IMR-90 (cell line): Measurements from ENCODE around the gene RPH3AL. TPM values are rescaled to one million over a fixed set of nuclear protein-coding genes. Genes with fewer than 3 reads are reported as not detected.

Experiments used
- ATAC-seq: fragments of 200-7000 bp; cut with Tn5 transposase; 2 replicates; pipeline ENCODE4 v1.9.1; 2020; ENCODE audit warnings: low read depth, mild to moderate bottlenecking, moderate library complexity
- BruUV-seq: library from RNA; stranded (reverse); fragments of 400-500 nt; replicated peaks from 2 replicates; lab custom pipeline; 2021; lab: Mats Ljungman, UMichigan
- CTCF ChIA-PET: fragments of 300-600 bp; formaldehyde crosslinking; extraction: SDS; loops from one replicate; lab custom pipeline; 2021; ENCODE audit warnings: antibody characterized with exemption; lab: Yijun Ruan, JAX
- POLR2A ChIA-PET: fragments of 300-600 bp; sonication (Branson Sonifier 250); formaldehyde crosslinking; loops from one replicate; lab custom pipeline; 2022; ENCODE audit warnings: antibody characterized with exemption; ENCODE audit not compliant: unreplicated experiment; lab: Charles Lee
- DNase-seq: peaks from one replicate; pipeline ENCODE4 v3.0.0; 2013
- H2AFZ ChIP-seq: replicated peaks from 2 replicates; pipeline ENCODE3; 2013; ENCODE audit warnings: low read length, mild to moderate bottlenecking; ENCODE audit not compliant: poor library complexity
- H2AK5ac ChIP-seq: 2 replicates; pipeline ENCODE4 v1.6.1; 2013; ENCODE audit warnings: low read depth, low read length, inconsistent platforms
- H2AK9ac ChIP-seq: replicated peaks from 2 replicates; pipeline ENCODE3; 2013; ENCODE audit warnings: mild to moderate bottlenecking, low read depth, low read length, moderate library complexity; ENCODE audit not compliant: poor library complexity
- H2BK120ac ChIP-seq: 2 replicates; pipeline ENCODE4 v1.6.1; 2013; ENCODE audit warnings: low read depth, low read length, inconsistent platforms
- H2BK15ac ChIP-seq: 3 replicates; pipeline ENCODE4 v1.6.1; 2013; ENCODE audit warnings: low read depth, low read length, inconsistent platforms
- H2BK20ac ChIP-seq: 2 replicates; pipeline ENCODE4 v1.6.1; 2013; ENCODE audit warnings: low read depth, mild to moderate bottlenecking, inconsistent platforms, low read length, moderate library complexity
- H2BK5ac ChIP-seq: 2 replicates; pipeline ENCODE4 v1.6.1; 2013; ENCODE audit warnings: mild to moderate bottlenecking, low read depth, low read length, inconsistent platforms; ENCODE audit not compliant: poor library complexity, severe bottlenecking
- H3K14ac ChIP-seq: replicated peaks from 2 replicates; pipeline ENCODE4 v1.6.1; 2013; ENCODE audit warnings: low read depth, low read length, inconsistent platforms
- H3K18ac ChIP-seq: 2 replicates; pipeline ENCODE4 v1.6.1; 2013; ENCODE audit warnings: low read depth, low read length, control low read depth
- H3K23ac ChIP-seq: 2 replicates; pipeline ENCODE4 v1.6.1; 2013; ENCODE audit warnings: low read depth, low read length, inconsistent platforms
- H3K27ac ChIP-seq: 2 replicates; pipeline ENCODE4 v1.5.1; 2013; ENCODE audit warnings: mild to moderate bottlenecking, control low read depth, low read length; ENCODE audit not compliant: insufficient read depth
- H3K27me3 ChIP-seq: 2 replicates; pipeline ENCODE4 v1.6.1; 2013; ENCODE audit warnings: low read length; ENCODE audit not compliant: control insufficient read depth, insufficient read depth
- H3K36me3 ChIP-seq: 2 replicates; pipeline ENCODE4 v1.6.1; 2013; ENCODE audit warnings: low read length, mixed read lengths; ENCODE audit not compliant: control insufficient read depth, insufficient read depth
- H3K4ac ChIP-seq: 2 replicates; pipeline ENCODE4 v1.6.1; 2013; ENCODE audit warnings: low read depth, low read length, inconsistent platforms
- H3K4me1 ChIP-seq: 2 replicates; pipeline ENCODE4 v1.6.1; 2013; ENCODE audit warnings: low read length, mixed read lengths; ENCODE audit not compliant: control insufficient read depth, insufficient read depth
- H3K4me2 ChIP-seq: 2 replicates; pipeline ENCODE4 v1.6.1; 2013; ENCODE audit warnings: low read depth, mild to moderate bottlenecking, control low read depth, low read length, moderate library complexity
- H3K4me3 ChIP-seq: 2 replicates; pipeline ENCODE4 v1.5.1; 2013; ENCODE audit warnings: low read depth, mild to moderate bottlenecking, control low read depth, low read length, moderate library complexity; ENCODE audit not compliant: insufficient read depth
- H3K56ac ChIP-seq: 2 replicates; pipeline ENCODE4 v1.6.1; 2013; ENCODE audit warnings: low read length, inconsistent platforms; ENCODE audit not compliant: insufficient read depth; ENCODE audit errors: extremely low read depth
- H3K79me1 ChIP-seq, 2 experiments: 2 replicates each; pipeline ENCODE4 v1.6.1; 2013; ENCODE audit warnings: low read length in 2 of 2, inconsistent platforms in 1 of 2, low read depth in 1 of 2
- H3K9ac ChIP-seq: 2 replicates; pipeline ENCODE4 v1.6.1; 2013; ENCODE audit warnings: low read depth, low read length, control low read depth
- H3K9me1 ChIP-seq: 2 replicates; pipeline ENCODE4 v1.6.1; 2013; ENCODE audit warnings: low read length, inconsistent platforms; ENCODE audit not compliant: insufficient read depth
- H3K9me3 ChIP-seq: 2 replicates; pipeline ENCODE4 v1.6.1; 2013; ENCODE audit warnings: low read length; ENCODE audit not compliant: control insufficient read depth, insufficient read depth
- H4K20me1 ChIP-seq: 2 replicates; pipeline ENCODE4 v1.6.1; 2013; ENCODE audit warnings: low read length, inconsistent platforms; ENCODE audit not compliant: insufficient read depth
- H4K5ac ChIP-seq: 2 replicates; pipeline ENCODE4 v1.6.1; 2013; ENCODE audit warnings: mild to moderate bottlenecking, low read depth, low read length, control low read depth
- H4K8ac ChIP-seq, 2 experiments: 2 replicates each; pipeline ENCODE4 v1.6.1; 2013; ENCODE audit warnings: low read depth in 2 of 2, low read length in 2 of 2, control low read depth in 1 of 2, inconsistent platforms in 1 of 2
- H4K91ac ChIP-seq: 2 replicates; pipeline ENCODE4 v1.6.1; 2013; ENCODE audit warnings: low read depth, low read length, inconsistent platforms; ENCODE audit not compliant: insufficient read depth
- BHLHE40 ChIP-seq: fragments of 150-350 bp; IDR thresholded peaks from 2 replicates; pipeline ENCODE4 v1.6.1; 2016; ENCODE audit warnings: mild to moderate bottlenecking, low read depth, low read length
- CHD1 ChIP-seq: IDR thresholded peaks from 2 replicates; pipeline ENCODE4 v1.6.1; 2012; ENCODE audit warnings: low read depth, low read length, improper control_type of control experiment
- MAFK ChIP-seq: IDR thresholded peaks from 2 replicates; pipeline ENCODE4 v1.6.1; 2012; ENCODE audit warnings: low read depth, low read length, improper control_type of control experiment
- RAD21 ChIP-seq: IDR thresholded peaks from 2 replicates; pipeline ENCODE4 v1.6.1; 2012; ENCODE audit warnings: low read length, improper control_type of control experiment
- SMC3 ChIP-seq: fragments of 150-350 bp; IDR thresholded peaks from 2 replicates; pipeline ENCODE4 v1.6.1; 2016; ENCODE audit warnings: low read depth, mild to moderate bottlenecking, antibody characterized with exemption, low read length, moderate library complexity
- WGBS, 2 experiments: methylation state at CpG; one replicate each; pipeline versions ENCODE4 v1.1.5 to v1.1.7; 2013; ENCODE audit warnings: missing lambda C conversion rate in 2 of 2; ENCODE audit not compliant: insufficient read length in 1 of 2; ENCODE audit errors: extremely low coverage in 2 of 2; 5-methylcytosine and 5-hydroxymethylcytosine counted together
- dilution Hi-C: fragments of 300-500 bp; cut with HindIII; formaldehyde crosslinking; loops from one replicate; pipeline ENCODE4 v1.14.3; 2018; ENCODE audit warnings: low sequenced_read_pairs; ENCODE audit not compliant: unreplicated experiment
- in situ Hi-C: fragments of 300-500 bp; cut with MboI; formaldehyde crosslinking; loops from 3 replicates; pipeline ENCODE4 v1.14.3; 2019; ENCODE audit warnings: low sequenced_read_pairs, inconsistent platforms, mixed read lengths
- intact Hi-C: fragments of 100-400 bp; cut with micrococcal nuclease; formaldehyde crosslinking; loops from 2 replicates; pipeline ENCODE4 v1.10.0; 2022
- polyA plus RNA-seq, 3 experiments: library from polyadenylated mRNA; depleted of rRNA; stranded (reverse); fragments of >200 nt; gene quantifications; 2 replicates each; pipeline ENCODE4 v1.2.3, GENCODE V29; 2012; ENCODE audit warnings: low replicate concordance in 1 of 3
- total RNA-seq: library from RNA; depleted of rRNA; stranded (reverse); fragments of >200 nt; gene quantifications from 2 replicates; pipeline ENCODE4 v1.2.3, GENCODE V29; 2012

The RPH3AL gene
- total and polyA plus RNA-seq, 2 of the 4 experiments (the other 2 are of a cell fraction) = 1.8 to 2.5 TPM

GRCh38 chr17:373613-374230, 21.1 kb upstream of the RPH3AL start:
- no peak overlapping the region for H3K14ac ChIP-seq
- peaks cover 12% of the 10 kb centered on the region for H3K27me3 ChIP-seq
- H2AK9ac ChIP-seq = no peak overlapping the region
- no peak overlapping the region for H3K4ac ChIP-seq
- no peaks in the 10 kb centered on the region for H3K36me3 ChIP-seq
- no peak for TF ChIP-seq BHLHE40
- no peak for TF ChIP-seq RAD21
- no peak for TF ChIP-seq CHD1
- TF ChIP-seq SMC3 = no peak
- TF ChIP-seq MAFK = no peak
- no peak overlapping the region for H2BK15ac ChIP-seq
- H2BK20ac ChIP-seq = no peak overlapping the region
- dilution Hi-C loops = no loop called here
- H3K4me2 ChIP-seq = no peak overlapping the region
- BruUV-seq = no TSS peak
- H2BK5ac ChIP-seq = no peak overlapping the region
- no peak overlapping the region for H4K8ac ChIP-seq
- H4K5ac ChIP-seq = no peak overlapping the region
- H2AFZ ChIP-seq = no peak overlapping the region
- no peak overlapping the region for H3K9ac ChIP-seq
- no peaks in the 10 kb centered on the region for H3K9me1 ChIP-seq
- ChIA-PET CTCF (no interaction called here), POLR2A (no interaction called here)
- H4K91ac ChIP-seq = no peak overlapping the region
- peaks cover 2% of the 10 kb centered on the region; the same call in 1 of the 2 replicates for H3K4me1 ChIP-seq
- H3K56ac ChIP-seq = no peak overlapping the region
- in situ Hi-C loops = no loop called here
- H3K79me1 ChIP-seq = no peaks in the 10 kb centered on the region
- H3K18ac ChIP-seq = no peak overlapping the region
- no peak overlapping the region for H2BK120ac ChIP-seq
- intact Hi-C loops = no loop called here
- no peak overlapping the region for H2AK5ac ChIP-seq
- no CpG with 5 or more reads among the region's 7 CpGs for WGBS, 2 experiments
- H3K23ac ChIP-seq = no peak overlapping the region
- no peak overlapping the region for H3K4me3 ChIP-seq
- DNase-seq = no peak
- H3K27ac ChIP-seq = no peak overlapping the region
- H4K20me1 ChIP-seq = no peaks in the 10 kb centered on the region; the same call in 1 of the 2 replicates
- no peaks in the 10 kb centered on the region for H3K9me3 ChIP-seq
- no peak for ATAC-seq
